GM19438 (cell line): ENCODE results near the gene TNIP3.
A peak's percentile ranks its signal among the peaks of the same experiment; 100 is the strongest.
"Not testable (repeated sequence)": the region's sequence is repeated elsewhere in the genome, so short reads cannot be mapped to it uniquely, and the experiment has no call there.

ENCODE experiments used
- ATAC-seq: cut with Tn5 transposase; IDR thresholded peaks from one replicate; pipeline ENCODE4 v1.9.1; 2021; ENCODE audit warnings: low read depth; ENCODE audit not compliant: unreplicated experiment

TNIP3 gene

GRCh38 chr4:121180558-121180957 is 16.4 kb upstream of the TNIP3 start:
- no peak for ATAC-seq

DNA sequence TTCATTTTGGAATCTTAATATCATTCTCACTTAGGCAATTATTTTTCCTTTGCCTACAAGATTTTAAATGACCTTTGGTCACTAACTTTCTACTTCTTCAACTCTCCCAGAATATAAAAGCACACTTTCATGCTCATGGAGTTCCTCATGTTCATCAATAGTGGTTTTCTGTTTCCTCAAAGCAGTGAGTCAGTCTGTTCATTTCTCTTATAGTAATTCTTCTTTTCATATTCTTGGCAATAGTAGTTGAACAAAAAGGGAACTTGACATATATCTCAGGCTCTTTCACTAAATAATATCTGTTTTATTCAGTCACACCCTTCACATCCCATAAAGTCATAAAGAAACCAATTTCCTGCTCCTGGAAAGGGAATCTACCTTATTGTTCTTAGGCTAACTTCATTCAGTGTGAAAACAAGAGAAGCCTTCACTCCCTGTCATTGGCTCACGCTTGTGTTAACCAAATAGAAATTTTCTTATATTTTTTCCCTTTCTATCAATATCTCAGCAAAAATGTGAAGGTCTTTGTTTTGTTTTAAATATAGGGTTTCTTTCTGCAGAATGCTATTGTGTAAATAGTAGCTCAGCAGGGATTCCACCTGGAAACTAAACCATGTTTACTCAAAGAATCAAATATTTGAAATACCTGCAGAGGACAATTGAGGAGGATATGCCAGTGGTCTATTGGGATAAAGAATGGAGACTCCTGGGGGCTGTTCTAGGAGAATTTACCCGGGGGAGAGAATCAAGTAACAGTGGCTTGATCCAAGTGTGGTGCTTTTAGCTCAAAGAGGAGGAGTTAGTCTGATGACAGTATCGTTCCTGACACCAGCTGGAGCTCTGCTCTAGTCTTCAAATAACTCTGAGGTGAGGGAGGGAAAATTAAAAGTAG is 13.4 kb upstream of the TNIP3 start:
- no peak for ATAC-seq

DNA sequence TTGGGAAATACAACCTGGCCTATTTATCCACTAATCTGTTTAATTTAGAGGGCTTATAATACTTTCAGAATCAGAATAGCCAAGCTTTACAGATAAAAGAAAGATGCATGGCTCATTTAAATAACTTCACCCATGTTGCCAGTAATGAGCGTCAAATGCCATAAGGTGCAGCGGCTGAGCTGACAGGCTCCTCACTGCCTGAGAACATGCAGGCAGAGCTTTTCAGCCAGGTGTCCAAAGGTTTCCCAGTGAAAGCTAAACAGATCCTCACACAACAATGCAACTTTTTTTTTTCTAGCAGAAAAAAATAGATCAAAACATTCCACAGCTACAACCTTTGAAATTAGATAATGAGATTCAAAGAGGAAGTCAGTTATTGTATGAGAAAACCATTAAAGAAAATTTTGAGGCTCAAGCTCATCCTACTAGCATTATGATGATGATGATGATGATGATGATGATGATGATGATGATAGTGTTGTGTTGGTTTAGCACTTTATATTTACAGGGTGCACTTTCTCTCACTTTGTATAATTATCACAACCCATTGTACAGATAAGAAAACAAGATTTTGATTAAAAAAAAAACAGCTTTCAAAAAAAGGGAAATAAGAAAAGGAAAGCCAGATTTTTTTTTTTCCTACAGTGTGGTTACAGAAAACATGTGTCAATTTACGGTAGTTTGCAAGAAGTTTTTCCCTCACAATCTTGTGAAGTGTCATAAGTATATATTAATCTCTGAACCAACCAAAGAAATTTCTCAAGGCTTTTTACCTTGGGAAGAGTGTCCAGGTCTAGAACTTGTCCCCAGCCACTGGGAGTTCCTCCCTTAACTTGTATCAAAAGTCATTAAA is 12.2 kb upstream of the TNIP3 start:
- no peak for ATAC-seq

- not testable (repeated sequence) for ATAC-seq
Measured at GRCh38 chr4:121171477-121171876, 7.4 kb upstream of the TNIP3 start.

DNA sequence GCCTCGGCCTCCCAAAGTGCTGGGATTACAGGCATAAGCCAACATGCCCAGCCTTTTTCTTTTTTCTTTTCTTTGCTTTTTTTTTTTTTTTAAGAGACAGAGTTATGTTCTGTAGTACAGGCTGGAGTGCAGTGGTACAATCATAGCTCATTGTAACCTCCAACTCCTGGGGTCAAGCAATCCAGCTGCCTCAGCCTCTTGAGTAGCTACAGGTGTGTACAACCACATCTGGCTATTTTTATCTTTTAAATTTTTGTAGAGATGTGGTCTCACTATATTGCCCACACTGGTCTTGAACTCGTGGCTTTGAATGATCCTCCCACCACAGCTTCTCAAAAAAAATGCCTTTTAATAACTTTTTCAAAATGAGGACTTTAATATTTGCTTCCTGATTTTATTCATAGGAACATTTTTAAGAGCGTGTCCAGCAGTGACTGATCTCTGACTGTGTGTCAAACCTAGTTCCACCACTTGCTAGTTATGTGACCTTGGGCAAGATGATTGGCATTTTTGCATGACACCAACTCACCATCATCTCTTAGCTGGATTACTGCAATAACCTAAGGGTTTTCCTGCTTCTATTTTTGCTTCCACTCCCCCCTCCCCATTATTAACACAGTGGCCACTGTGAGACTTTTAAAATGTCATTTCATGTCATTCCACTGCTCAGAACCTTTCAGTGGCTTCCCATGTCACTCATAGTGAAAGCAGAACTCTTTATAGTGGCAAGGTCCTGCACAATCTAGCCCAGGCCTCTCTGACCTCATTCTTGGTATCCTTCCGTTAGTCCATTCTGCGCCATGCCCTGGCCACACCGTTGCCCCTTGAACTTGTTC is 4.5 kb upstream of the TNIP3 start:
- ATAC-seq, result peak; percentile 88

GRCh38 chr4:121166976-121167375 is 2.9 kb upstream of the TNIP3 start:
- no peak for ATAC-seq

GRCh38 chr4:121165206-121165605 is 1.1 kb upstream of the TNIP3 start:
- no peak for ATAC-seq

- no peak for ATAC-seq
Measured at GRCh38 chr4:121156822-121157769, 7.0 kb downstream of the TNIP3 start.

- ATAC-seq, result no peak
Measured at GRCh38 chr4:121155893-121156292, 8.2 kb downstream of the TNIP3 start.

GRCh38 chr4:121154103-121154515 is 10.0 kb downstream of the TNIP3 start:
- ATAC-seq, result no peak

DNA sequence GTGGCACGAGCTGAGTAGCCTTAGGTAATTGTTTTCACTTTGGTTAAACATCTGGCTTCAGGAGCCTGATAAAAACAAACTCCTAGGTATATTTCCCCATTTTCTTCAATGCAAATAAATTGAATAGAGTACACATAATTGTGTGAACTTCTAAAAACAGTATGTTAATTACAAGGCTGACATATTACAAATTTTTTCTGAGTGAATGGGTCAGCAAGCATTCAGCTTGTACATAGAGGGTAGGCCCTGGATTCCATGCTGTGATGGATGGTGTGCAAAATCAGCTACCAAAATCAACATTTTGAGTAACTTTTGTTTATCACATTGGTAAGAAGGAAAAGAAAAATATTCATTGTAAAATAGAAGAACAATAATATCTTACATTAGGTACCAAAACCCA is 12.2 kb downstream of the TNIP3 start:
- no peak for ATAC-seq

DNA sequence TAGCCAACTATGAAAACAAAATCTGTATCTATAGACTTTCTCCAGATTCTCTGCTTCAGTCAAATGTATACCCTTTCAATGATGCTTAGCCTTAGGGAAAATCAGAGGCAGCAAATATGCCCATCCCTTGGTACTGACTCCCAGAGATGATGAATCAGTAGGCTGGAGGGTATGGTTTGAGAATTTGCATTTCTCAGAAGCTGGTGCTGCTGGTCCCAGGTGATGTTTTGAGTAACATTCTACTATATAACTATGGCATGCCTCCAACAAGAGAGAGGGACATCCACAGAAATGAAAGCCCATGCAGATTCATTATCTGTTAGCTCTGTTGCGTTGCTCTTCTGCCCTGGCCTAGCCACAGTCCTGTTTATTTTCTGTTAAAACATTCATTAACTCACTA is 13.6 kb downstream of the TNIP3 start:
- ATAC-seq, result no peak

DNA sequence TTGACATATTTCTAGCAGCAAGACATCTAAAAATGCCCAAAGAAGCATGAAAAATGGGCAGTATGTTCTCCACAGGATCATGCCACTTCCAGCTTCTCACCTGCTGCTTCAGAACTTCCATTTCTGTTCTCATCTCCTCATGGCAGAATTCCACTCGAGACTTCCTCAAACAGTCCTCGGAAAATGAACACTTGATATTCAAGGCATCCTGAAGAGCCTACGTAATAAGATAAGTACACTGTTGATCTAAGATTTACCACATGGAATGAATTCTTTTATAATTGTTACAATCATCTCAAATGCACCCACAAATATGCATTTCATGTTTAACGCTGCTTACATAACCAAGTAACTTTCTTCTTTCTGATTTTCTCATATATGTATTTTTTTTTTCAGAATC is 14.1 kb downstream of the TNIP3 start:
- no peak for ATAC-seq

- ATAC-seq, result no peak
Measured at GRCh38 chr4:121148621-121149020, 15.5 kb downstream of the TNIP3 start.

DNA sequence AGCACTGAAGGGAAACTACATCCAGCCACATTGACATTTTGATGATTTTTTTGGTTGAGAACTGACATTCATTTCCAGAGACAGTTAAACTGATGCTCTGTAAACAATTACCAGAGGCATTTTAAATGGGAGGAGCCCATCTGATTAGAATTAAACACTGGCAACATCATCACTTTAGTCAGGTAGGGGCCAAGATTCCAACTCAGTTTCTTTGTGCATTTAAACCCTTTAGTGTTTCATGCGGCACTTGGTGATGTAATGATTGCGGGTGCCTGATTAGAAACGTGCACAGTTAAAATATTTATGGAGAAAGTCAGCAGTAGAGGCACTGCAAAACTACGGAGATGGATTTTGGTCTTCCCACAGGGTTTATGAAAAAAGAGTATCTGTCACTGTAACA is 16.1 kb downstream of the TNIP3 start:
- ATAC-seq, result no peak

GRCh38 chr4:121146530-121146929 is 17.6 kb downstream of the TNIP3 start:
- no peak for ATAC-seq

GRCh38 chr4:121145430-121145829 is 18.7 kb downstream of the TNIP3 start:
- no peak for ATAC-seq

DNA sequence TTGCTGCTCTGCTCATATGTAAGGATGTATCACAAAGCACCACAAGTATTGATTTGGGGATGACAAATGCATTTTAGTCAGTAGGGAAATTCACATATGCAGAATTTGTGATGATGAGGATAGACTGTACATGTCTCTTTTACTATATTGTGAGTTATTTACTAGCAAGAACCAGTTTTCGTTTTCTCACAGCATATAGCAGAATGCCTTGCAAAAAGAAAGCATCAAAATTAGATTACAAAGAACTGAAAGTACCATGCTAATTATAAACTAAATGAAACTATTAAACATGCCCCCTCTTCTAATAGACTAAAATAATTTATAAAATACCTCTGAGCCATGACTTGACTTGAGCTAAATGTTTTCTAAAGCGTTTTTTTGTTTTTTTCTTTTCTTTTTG is 20.1 kb downstream of the TNIP3 start:
- ATAC-seq, result no peak

DNA sequence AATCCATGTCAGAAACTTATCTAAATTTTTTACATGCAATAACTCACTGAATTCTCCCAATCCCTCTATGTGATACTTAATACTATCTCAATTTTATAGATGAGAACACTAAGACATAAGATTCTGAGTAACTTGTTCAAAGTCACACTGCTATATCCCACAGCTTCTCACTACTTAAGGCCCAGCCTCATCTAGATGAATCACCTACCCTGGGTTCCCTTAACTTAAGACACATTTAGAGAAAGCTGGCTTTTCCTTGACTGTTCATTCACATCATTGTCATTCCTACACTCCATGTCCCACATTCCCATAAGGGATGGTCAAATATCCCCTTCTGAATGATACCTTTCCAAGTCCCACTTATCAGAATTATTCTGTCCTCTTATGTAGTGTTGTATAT is 21.0 kb downstream of the TNIP3 start:
- ATAC-seq, result no peak
